GM19035 (cell line): ENCODE results near the gene TEX35.

Experiments used
- ATAC-seq: cut with Tn5 transposase; IDR thresholded peaks from one replicate; pipeline ENCODE4 v1.9.1; 2021; ENCODE audit not compliant: unreplicated experiment

Gene TEX35

GRCh38 chr1:178571807-178572206, 58.9 kb downstream of the TEX35 start:
- ATAC-seq: no peak
